T-helper 22 cell (primary cell): ENCODE results near the gene RPAIN.

Source experiments
- DNase-seq: peaks from one replicate; pipeline ENCODE4 v3.0.0-alpha.2; 2020; ENCODE audit warnings: low read depth

The RPAIN gene

GRCh38 chr17:5419959-5420653 lies at the start of gene RPAIN:
RPAIN (plus strand) TSS chr17:5420182; CDS start chr17:5420211, 29 bp downstream.
- peak; percentile 80 for DNase-seq

- DNase-seq = no peak
These were observed 49.6 kb upstream of the RPAIN start for GRCh38 chr17:5370411-5370810.

- no peak for DNase-seq
These were observed 46.9 kb upstream of the RPAIN start for GRCh38 chr17:5373112-5373511.

- no peak for DNase-seq
These were observed 41.3 kb upstream of the RPAIN start for GRCh38 chr17:5378566-5379207.

- DNase-seq = no peak
These were observed 40.5 kb upstream of the RPAIN start for GRCh38 chr17:5379351-5380107.

GRCh38 chr17:5380491-5381135 lies 39.4 kb upstream of the RPAIN start:
- DNase-seq = no peak

GRCh38 chr17:5381542-5381941 lies 38.4 kb upstream of the RPAIN start:
- no peak for DNase-seq

GRCh38 chr17:5391678-5392077 lies 28.3 kb upstream of the RPAIN start:
- DNase-seq = no peak

GRCh38 chr17:5396612-5397011 lies 23.4 kb upstream of the RPAIN start:
- DNase-seq = no peak

GRCh38 chr17:5399767-5400166 lies 20.2 kb upstream of the RPAIN start:
- DNase-seq = no peak

GRCh38 chr17:5405400-5405799 lies 14.6 kb upstream of the RPAIN start:
- no peak for DNase-seq

GRCh38 chr17:5408186-5408585 lies 11.8 kb upstream of the RPAIN start:
- DNase-seq = no peak

GRCh38 chr17:5410594-5411272 lies 9.2 kb upstream of the RPAIN start:
- DNase-seq = no peak

GRCh38 chr17:5413682-5414081 lies 6.3 kb upstream of the RPAIN start:
- no peak for DNase-seq

GRCh38 chr17:5416901-5417300 lies 3.1 kb upstream of the RPAIN start:
- no peak for DNase-seq

GRCh38 chr17:5418858-5419355 lies 1.1 kb upstream of the RPAIN start:
- DNase-seq = peak; percentile 59

GRCh38 chr17:5419356-5419958 lies 525 bp upstream of the RPAIN start, which contains the start of gene NUP88:
NUP88 (minus strand) TSS chr17:5419662; CDS start chr17:5419650, 12 bp downstream.
- peak; percentile 94 for DNase-seq

GRCh38 chr17:5422505-5422904 lies 2.5 kb downstream of the RPAIN start:
- DNase-seq = no peak

GRCh38 chr17:5424909-5425308 lies 4.9 kb downstream of the RPAIN start:
- DNase-seq = no peak

- no peak for DNase-seq
These were observed 5.8 kb downstream of the RPAIN start for GRCh38 chr17:5425826-5426225.

GRCh38 chr17:5429191-5429887 lies 9.4 kb downstream of the RPAIN start:
- no peak for DNase-seq
